Neural progenitor cell (in vitro differentiated cells): Measurements from ENCODE around the gene SIRT7.

Experiments
- CTCF ChIP-seq: fragments of 200-600 bp; sonication (generic); IDR thresholded peaks from 2 replicates; pipeline ENCODE4 v1.5.1; 2017; ENCODE audit warnings: antibody characterized with exemption, mild to moderate bottlenecking
- EZH2 ChIP-seq: fragments of 200-600 bp; sonication (generic); IDR thresholded peaks from 2 replicates; pipeline ENCODE4 v1.6.1; 2017; ENCODE audit warnings: antibody characterized with exemption, mild to moderate bottlenecking, moderate library complexity

GRCh38 chr17:81959362-81960129 lies 41.6 kb upstream of the SIRT7 start:
- TF ChIP-seq CTCF (peak; percentile 68), EZH2 (no peak)
